ENCODE measurements around the gene STUB1. TPM values are rescaled to one million over a fixed set of nuclear protein-coding genes. Genes with fewer than 3 reads are reported as not detected.

Gene STUB1
- total and polyA plus RNA-seq, 2 of the 8 experiments (the other 6 are each of a cell fraction or from before 2014, with no cell fraction given), result 89.9 to 103 TPM

DNA sequence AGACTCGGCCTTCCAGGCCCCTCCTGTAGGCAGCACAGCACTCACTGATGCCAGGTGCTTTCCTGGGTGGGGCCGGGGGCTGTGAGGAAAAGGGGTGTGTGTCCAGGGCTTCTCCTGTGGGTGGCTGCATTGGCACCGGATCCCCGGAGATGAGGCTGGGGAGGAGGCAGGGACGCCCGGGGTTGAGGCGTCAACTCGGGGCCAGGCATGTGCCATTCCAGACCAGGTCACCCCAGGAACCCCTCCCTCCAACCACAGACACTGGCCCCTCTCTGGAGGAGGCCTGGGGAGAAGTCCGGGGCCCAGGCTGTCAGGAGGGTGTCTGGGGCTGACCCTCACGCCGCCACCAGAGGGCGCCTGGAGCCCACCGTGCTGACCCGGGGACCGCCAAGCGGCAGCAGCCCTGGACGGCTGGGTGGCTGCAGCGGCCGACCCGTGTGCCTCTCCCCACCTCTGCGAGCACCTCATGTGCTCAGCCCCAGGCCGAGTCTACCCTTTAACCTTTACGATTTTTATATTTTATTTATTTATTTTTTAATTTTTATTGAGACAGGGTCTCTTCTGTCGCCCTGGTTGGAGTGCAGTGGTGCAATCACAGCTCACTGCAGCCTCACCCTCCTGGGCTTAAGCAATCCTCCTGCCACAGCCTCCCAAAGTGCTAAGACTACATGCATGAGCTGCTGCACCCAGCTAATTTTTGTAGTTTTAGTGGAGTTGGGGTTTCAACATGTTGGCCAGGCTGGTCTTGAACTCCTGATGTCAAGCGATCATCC is 31.5 kb downstream of the STUB1 start (continued):
- TF ChIP-seq POLR2A (IDR thresholded peaks at IDR 0.05; ENCODE audit: control extremely low read depth in 1 of 2, low read depth in 2 of 2, low read length in 2 of 2) (no peak), RAD21 (IDR thresholded peaks at IDR 0.05 in 1 of 2, conservative IDR thresholded peaks at IDR 0.05 in 1 of 2; ENCODE audit: low read depth in 2 of 2, low read length in 2 of 2) (peak; percentile 91 to 95), E2F6 (IDR thresholded peaks at IDR 0.05) (peak; percentile 74; the same call in 1 of the 2 replicates), GABPA (IDR thresholded peaks at IDR 0.05; ENCODE audit: borderline replicate concordance, insufficient read depth, low read length) (peak; percentile 78; the same call in 1 of the 2 replicates), BCL11A (IDR thresholded peaks at IDR 0.05; ENCODE audit: low read depth in 2 of 2, low read length in 2 of 2) (no peak), SP4 (IDR thresholded peaks at IDR 0.05; ENCODE audit: low read length) (no peak), MAX (IDR thresholded peaks at IDR 0.05) (peak; percentile 46; the same call in 1 of the 2 replicates), YY1 (IDR thresholded peaks at IDR 0.05; ENCODE audit: low read depth, low read length) (0 out of 2 replicates have a peak, but pooled peaks have one; percentile 29)
